ENCODE data around the gene SLPI.

The SLPI gene, protein sequence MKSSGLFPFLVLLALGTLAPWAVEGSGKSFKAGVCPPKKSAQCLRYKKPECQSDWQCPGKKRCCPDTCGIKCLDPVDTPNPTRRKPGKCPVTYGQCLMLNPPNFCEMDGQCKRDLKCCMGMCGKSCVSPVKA

DNA sequence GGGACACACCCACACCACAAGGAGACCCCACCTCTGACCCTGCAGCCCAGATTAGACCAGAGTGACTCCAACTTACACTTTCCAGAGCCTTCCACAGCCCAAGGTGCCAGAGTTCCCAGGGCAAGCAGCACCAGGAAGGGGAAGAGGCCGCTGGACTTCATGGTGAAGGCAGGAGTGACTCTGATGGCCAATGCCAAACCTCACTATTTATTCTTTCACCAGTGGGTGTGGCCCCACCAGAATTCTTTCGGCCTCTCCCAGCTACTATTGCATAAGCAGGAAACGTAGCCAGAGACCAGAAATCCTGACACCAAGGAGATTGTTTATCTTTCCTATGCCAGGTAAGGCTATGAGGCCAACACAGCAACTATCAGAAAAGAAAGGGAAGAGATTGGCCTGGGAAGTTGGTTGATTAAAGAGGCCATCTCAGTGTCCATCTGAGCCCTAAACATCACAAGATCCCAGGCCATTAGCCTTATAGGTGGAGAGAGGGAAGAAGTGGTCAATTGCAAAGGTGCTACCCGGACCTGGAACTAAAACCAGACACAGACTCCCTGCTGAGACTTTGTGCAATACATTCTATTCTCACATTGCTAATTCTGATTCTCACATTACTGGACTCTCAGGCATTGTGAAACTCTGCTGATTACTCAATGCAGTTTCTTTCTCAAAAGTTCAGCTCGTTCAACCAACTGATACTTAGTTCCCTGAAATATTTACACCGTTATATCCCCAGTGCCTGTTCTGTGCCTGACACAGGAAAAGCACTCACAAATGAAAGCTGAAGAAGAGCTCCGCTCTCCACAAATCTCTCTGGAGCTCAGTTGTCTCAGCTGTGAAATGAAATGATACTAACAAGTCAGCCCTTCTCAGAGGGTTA is at the start of gene SLPI:
TSS of gene SLPI (minus strand) at position 182 of the 880 bp plus-strand sequence. CDS start at position 161, 21 bp downstream.
- no peak for DNase-seq (ENCODE audit: low read depth in 1 of 2, low spot score in 1 of 2)

DNA sequence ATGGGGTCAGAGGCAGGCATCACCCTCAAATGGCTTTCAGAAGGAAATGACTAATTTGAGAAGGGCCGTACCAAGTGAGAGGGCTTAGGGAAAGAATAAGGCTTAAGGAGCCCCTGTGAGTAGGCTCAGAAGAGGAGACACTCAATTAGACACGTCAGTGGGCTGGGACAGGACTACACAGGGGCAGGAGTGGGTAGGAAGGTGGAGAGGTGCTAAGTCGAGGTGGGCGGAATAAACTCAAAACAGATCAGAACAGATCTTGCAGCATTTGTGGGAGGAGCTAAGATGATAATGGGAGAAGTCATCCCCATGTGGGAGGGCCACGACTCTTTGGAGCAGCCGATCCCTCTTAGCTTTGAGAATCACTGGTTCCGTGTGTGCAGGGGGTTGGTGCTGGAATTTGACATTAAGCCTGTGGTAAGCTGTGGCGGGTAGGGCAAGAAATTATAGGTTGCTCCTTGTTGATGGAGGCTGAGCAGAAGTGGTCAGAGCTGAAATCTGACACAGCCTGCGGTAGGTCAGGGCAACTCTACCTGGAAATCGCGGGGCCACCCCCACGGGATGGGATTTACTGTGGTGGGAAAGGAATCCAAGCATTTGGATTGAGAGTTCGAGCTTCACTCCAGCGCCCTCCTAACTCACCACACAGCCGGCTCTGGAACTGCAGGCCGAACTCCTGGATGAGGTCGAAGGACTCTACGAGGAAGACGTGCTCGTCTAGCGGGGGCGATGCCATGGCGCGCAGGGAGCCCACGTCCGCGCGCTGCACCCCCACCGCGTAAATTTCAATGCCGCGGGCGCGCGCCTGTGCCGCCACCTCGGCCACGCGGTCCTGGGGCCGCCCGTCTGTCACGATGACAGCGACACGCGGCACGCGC is 49.5 kb upstream of the SLPI start:
- no peak for DNase-seq (ENCODE audit: low read depth in 1 of 2, low spot score in 1 of 2)

DNA sequence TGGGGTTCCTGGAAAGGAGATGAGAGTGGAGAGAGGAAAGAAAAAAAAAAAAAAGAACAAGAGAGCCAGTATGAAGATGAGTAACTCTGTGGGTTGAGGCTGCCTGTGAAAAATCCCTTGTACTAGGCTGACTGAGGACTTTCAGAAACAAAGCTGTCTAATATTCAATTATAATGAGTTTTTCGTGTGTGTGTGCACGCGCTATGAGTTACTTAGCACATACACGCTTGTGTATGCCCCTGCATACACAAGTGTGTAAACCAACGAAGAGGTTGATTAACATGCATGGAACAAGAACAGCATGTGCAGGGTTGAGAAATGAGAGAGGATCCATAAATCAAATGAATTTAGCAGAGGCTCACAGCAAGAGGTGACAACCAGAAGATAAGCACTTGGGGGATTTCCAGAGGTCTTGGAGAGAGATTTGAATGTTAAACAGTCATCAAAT is 47.5 kb upstream of the SLPI start:
- DNase-seq (ENCODE audit: low read depth in 1 of 2, low spot score in 1 of 2): no peak

DNA sequence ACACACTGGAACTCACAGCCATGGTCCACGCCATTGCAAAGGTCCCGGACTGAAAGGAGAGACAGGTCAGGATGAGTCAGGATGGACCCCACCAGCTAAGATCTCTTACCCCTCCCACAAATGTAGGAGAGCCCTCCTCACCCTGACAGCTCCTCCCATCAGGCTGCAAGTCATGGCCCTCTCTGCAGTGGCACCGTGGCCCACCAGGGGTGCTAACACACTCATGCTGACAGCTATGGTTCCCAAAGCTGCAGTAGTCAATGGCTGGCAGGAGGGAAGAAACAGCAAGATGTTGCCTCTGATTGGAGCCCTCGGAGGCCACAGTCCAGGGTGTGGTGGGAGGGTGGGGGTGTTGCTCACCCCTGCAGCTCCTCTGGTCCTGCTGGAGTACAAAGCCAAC is 46.6 kb upstream of the SLPI start:
- peak in 1 of 2 donors; percentile 18 for DNase-seq (ENCODE audit: low read depth in 1 of 2, low spot score in 1 of 2)

DNA sequence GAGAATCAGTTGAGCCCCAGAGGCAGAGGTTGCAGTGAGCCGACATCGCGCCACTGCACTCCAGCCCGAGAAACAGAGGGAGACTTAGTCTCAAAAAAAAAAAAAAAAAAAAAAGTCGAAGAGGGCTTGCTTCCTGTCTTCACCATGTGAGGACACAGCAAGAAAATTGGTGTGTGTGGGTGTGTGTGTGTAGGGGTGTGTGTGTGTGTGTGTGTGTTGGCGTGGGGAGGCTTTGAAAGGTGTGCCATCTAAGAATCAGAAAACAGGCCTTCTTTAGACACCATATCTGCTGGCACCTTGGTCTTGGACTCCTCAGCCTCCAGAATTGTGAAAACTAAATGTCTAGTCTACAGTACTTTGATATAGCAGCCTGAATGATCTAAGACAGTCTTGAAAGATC is 45.4 kb upstream of the SLPI start:
- DNase-seq (ENCODE audit: low read depth in 1 of 2, low spot score in 1 of 2): no peak

DNA sequence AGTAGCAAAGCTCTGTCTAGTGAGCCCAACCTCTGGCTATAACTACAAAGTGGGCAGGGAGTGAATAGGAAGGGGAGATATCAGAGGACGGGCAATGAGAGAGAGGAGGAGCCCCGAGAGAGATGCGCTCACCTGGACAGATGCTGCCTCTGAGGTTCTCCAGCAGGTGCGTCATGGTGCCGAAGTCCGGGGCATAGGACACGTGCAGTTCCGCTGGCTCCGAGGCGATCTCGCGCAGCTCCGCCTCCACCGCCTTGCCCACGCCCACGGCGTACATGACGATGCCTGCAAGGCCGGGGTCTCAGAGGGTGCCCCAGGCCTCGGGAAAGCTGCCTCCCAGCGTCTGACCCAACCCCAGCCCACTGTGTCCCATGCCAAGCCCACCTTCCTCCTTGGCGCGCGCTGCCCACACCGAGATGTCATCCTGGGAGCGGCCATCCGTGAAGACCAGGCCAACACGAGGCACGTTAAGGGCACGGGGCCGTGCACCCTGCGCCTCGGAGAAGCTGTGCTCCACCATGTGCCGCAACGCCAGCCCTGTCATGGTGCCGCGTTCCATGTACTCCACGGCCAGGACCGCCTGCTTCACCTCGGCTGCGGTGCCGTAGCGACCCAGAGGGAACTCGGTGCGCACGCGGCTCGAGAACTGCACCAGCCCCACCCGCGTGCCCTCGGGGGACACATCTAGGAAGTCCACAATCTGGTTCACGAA is 43.6 kb upstream of the SLPI start:
- DNase-seq (ENCODE audit: low read depth in 1 of 2, low spot score in 1 of 2): no peak

DNA sequence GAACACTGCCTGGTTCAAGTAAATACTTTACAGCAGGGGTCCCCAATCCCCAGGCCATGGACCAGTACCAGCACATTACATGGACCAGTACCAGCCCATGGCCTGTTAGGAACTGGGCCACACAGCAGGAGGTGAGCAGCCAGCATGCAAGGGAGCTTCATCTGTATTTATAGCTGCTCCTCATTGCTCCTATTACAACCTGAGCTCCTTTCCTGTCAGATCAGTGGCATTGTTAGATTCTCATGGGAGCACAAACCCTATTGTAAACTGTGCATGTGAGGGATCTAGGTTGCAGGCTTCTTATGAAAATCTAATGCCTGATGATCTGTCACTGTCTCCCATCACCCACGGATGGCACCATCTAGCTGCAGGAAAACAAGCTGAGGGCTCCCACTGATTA is 40.3 kb upstream of the SLPI start:
- no peak for DNase-seq (ENCODE audit: low read depth in 1 of 2, low spot score in 1 of 2)

DNA sequence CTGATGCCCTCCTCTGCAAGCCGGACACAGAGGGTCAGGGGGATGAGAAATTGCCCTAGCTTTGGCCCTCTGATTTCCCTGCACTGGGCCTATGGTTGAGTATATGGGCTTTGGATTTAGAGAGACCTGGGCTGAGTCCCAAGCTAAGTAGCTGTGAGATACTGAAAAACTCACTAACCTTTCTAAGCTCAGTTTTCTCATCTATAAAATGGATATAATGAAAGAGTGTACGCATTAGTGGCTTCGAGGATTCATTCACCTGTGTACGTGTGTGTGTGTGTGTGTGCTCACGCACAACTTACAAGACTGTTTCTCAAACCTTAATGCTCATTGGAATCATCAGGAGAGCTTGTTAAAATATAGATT is 39.6 kb upstream of the SLPI start:
- DNase-seq (ENCODE audit: low read depth in 1 of 2, low spot score in 1 of 2): no peak

DNA sequence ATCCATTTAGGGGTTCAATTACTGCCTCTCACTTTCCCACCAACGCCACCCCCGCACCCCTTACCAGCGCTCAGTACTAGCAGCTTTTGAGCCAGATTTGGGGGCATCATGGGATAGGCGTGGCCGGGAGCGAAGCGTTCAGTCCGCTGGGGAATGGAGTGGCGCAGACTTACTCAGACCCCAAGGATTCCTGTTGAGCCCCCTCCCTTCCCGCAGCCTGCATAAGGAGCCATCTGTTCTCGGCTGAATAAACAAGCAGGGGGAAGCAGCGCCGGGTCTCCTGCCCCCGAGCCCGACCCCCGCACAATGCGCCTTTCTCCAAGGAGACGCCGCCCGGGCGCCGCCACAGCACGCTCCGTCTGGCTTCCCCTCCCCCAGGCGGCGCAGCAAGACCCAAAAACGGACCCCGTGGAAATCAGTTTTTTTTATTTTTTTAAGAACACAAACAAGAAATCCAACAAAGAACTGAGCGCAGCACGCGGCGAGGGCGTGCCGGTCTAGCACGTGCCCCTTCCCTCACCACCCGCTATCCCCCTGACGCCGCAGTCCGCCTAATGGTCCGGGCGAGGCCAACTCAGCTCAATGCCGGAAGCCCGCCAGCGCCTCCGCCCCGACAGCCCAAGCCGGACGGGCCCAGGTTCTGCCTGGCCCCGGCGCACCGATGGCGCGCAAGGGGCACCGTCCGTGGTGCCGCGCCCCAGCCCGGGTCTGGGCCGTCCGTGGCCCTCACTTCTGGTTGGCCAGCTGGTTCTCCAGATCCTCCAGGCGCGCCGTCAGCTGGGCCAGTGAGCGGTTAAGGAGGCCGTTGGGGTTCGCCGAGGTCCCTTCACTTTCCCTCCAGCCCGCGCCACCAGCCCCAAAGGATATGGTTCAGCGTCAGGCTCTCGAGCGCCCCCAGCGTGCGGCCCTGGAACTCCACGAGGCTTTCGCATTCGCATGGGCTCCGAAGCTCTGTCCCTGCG is 39.0 kb upstream of the SLPI start:
- DNase-seq (ENCODE audit: low read depth in 1 of 2, low spot score in 1 of 2): peak; percentile 76 to 77

DNA sequence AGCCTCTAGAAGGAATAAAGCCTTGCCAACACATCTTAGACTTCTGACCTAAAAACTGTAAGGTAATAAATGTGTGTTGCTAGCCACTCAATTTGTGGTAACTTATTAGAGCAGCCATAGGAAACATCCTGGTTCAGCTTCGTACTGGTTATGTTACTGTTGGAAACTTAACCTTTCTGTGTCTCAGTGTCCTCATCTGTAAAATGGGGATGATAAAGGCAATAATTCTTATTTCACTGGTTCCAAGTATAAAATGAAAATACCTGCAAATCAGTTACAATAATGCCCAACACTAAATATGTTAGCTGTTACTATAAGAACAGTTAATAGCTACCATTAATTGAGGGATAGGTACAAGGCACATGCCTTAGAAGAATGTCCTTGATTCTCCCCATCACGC is 38.0 kb upstream of the SLPI start:
- no peak for DNase-seq (ENCODE audit: low read depth in 1 of 2, low spot score in 1 of 2)

DNA sequence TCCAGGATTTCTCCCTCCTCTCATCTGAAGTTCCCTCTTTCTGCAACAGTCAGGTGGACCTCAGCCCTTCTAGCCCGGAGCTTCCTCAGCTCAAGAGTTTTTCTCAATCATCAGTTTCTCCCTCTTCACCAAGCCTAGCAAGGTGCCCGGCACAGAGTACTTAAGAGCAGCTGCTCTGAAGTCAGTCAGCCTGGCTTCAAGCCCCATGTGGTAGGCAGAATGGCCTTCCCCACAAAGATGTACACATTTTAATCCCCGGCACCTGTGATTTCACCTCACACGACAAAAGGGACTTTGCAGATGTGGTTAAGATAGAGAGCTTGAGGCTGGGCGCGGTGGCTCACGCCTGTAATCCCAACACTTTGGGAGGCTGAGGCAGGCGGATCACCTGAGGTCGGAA is 37.2 kb upstream of the SLPI start:
- DNase-seq (ENCODE audit: low read depth in 1 of 2, low spot score in 1 of 2): no peak

DNA sequence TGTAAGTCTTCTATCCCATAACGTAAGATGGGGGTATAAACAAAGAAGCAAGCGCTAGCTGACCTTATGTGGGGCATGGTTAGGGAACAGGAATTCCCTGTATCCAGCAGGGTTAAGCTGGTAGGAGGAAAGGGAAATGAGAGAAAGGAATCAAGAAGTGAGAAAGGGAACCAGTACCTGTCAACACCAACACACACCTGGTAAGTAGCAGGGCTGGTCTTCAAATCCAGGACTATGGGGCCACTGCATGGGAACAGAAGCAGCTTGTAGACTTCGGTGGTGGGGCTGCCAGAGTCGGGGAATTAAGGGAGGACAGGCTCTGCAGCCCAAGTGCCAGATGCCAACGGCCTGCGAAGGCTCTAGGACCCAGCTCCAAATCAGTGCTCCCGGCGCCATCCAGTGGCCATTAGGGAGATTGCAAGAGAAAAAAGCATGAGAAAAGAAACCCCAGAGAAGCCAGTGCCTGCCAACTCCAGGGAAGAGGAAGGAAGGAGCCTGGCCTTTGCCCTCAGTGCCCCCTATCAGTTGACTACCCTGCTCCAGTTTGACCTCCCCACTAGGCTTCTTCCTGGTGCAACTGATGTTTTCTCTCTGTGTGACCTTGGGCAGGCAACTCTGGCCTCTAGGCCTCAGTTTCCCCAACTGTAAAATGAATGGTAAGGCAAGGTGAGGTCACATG is 36.5 kb upstream of the SLPI start:
- DNase-seq (ENCODE audit: low read depth in 1 of 2, low spot score in 1 of 2): peak; percentile 26 to 63

DNA sequence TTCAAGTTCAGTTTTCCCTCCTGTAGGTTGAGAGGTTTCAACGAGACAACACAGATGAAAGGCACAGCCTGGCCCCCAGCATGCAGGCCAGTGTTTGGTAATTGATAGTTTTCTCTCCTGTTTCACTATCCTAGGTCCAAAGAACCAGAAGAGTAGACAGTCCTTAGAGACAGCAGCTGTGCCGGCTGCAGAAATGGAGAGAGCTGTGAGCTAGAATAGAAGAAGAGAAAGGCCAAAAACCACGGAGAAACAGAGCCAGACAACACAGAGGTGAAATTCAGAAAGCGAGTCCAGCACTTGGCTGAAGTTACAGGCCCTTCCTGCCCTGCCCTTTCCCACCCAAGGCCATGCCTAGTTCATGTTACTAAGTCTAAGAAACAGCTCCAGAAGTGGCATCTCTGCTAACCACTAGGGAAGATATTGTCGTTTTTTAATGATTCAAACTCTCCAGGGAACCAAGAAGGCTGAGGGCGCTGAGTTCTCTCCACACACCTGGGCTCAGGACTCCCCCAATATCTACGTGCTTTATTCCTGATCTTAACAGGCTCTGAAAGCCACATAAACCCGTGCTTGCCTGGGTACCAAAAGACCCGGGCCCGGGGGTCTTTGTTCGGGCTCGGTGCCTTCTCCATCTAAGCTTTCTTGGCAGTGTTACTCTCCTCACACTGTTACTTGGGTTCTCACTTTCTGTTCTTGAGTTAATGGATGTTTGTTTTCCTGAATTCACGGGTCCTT is 35.7 kb upstream of the SLPI start:
- no peak for DNase-seq (ENCODE audit: low read depth in 1 of 2, low spot score in 1 of 2)

DNA sequence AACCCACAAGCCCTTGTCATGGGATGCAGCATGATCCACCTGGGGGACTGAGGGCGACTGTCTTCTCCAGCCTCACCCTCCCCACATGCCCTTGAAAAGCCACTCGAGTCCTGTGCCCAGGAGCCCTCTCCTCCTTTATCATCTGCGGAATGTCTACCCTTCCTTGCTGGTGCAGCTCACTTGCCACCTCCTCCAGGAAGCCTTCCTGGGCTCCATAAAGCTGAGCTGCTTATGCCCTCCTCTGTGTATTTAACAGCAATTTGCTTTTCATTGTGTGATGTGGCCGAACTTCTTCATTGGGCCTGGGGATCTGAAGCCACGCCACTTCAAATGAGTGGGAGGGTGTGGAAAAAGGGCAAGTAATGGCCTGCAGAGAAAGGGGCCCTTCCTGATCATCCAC is 34.5 kb upstream of the SLPI start:
- no peak for DNase-seq (ENCODE audit: low read depth in 1 of 2, low spot score in 1 of 2)

DNA sequence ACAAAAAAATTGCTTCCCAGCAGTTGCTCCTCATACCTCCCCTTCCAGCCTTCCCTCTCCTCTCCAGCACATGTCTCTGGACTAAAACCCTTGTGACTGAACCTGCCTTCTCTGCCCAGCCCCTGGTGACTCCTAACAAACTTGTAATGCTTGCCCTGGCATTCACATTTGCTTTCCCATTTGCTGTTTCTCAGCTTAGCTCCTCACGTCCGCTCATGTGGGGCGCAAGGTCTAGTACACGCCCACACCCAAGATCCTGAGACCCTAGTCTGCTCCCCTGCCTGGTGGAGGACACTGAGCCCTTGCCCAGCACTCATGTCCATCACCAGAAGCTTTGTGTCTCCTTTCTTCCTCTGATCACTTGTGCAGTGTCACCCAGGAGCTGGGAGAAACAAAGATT is 34.0 kb upstream of the SLPI start:
- DNase-seq (ENCODE audit: low read depth in 1 of 2, low spot score in 1 of 2): no peak

DNA sequence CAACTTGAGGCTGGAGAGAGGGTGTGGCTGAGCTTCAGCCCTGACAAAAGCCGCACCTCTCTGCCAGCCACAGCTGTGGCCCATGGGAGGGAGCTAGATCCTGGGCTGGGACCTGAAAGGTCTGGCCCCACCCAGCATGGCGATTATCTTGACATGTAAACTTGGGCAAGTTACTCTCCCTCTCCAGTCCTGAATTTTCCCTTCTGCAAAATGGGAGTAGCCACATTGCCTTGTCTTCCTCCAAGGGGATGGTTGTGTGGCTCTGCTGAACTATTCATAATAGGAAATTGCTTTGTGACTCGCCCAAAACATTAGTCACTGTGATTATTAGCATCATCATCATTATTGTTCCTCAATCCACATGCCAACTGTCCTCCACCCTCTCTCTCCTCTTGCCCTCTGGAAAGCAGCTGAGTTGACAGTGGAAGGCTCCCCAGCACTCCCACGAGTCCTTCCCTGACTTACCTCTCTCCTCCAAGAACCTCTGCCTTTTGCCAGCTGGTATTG is 29.2 kb upstream of the SLPI start:
- no peak for DNase-seq (ENCODE audit: low read depth in 1 of 2, low spot score in 1 of 2)

DNA sequence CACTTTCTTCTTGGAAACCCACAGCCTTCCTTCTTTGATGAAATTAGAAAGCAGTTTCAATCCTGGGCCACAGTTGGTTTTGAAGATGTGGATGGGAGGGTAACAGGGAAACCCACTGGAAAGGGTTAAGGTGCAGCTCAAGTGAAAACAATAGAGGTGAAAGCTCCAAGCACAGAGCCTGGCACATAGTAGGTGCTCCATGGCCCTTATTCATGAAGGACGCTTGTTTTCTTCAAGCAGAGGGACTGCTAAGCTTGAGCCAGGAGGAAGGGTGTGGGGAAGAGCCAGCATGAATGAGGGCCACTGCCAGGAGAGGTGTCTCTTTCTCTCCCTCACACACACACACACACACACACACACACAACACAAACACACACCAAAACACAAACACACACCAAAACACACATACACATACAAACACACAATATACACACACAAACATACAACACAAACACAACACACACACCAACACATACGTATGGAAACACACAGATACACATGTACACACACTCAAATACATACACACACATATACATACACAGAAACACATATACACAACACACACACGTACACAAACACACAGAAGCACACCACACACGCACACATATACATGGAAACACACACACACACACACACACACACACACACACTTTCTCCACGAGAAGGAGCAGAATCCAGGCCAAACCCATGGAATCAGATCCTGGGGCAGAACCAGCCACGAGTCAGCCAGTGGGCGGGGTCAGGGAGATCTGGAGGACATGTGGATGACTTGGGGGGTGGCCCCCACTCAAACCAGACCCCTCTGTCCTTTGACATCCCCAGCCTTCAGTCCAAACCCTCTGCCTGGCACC is 28.6 kb upstream of the SLPI start:
- DNase-seq (ENCODE audit: low read depth in 1 of 2, low spot score in 1 of 2): no peak

DNA sequence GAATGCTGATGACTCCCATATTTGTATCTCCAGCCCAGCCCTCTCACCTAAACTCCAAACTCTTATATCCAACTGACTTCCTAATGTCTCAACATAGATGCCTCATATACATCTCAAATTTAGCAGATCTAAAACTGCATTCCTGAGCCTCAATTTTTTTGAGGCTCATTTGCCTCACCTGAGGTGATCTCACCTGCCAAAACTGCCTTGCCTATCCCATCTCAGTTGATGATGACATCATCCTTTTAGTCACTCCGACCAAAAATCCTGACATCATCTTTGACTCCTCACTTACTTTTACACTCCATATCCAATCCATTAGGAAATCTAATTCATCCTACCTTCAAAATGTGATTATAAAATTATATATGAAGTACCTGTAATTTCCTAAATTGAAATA is 25.6 kb upstream of the SLPI start:
- no peak for DNase-seq (ENCODE audit: low read depth in 1 of 2, low spot score in 1 of 2)
